ENCODE results near the gene LRP6.
"Not testable (repeated sequence)": the region's sequence is repeated elsewhere in the genome, so short reads cannot be mapped to it uniquely, and the experiment has no call there.

The LRP6 gene

DNA sequence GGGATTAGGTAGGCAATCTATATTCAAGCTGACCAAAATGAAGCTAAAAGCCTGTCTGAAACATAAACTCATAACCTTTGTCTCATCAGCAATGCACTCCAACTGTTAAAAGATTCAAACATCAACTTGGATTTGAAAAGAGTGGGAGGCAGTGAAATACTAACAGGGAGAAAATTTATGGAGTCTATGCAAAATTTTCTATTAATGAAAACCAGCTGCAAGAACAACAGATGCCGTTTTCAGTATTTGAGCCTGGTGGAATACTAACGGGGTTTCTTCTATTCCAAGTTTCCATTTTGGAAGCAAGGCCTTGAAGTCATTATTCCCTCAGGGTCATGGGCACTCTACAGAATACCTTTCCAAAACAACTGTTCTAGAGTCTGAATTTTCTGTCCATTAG, 88.3 kb downstream of the LRP6 start:
- no peak for DNase-seq

DNA sequence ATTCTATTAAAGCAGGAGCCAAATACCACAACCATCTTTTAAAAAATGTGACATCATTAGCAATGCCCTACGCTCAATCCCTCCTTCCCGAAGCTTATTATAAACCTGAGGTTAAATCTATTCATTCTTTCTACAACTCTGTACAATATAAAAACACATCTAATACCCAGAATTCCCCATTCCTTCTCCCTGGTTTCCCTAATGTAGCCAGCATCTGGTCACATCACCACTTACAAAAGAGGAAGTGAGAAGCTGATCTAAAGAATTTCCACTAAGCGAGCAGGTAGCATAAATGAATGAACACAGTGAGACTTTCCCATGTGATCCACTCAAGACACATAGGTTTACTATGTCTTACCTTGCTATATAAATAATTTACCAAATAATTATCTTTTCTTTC, 90.4 kb downstream of the LRP6 start:
- no peak for DNase-seq

DNA sequence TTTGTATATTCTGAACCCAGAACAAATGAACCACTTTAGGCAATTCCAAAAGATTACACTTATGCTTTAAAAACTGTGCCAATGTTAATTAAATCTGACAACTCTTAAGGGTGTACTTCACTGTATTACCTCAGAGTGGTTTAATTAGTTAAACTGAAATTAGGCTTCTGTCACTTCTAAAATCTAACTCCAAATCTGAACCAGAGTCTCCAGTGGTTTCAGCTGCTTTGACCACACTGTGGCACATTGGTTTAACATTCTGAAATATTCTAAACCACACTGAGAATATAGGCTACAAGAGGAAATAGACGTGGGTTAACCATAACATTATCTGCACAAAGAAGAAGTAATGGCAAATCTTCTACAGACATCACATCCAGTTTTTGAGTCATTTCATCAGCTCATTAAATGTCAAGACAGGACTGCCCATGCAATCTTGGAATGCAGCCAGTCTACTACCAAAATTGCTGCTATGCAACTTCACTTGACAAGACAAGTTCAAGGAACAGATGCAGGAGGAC, 94.8 kb downstream of the LRP6 start:
- DNase-seq = no peak

DNA sequence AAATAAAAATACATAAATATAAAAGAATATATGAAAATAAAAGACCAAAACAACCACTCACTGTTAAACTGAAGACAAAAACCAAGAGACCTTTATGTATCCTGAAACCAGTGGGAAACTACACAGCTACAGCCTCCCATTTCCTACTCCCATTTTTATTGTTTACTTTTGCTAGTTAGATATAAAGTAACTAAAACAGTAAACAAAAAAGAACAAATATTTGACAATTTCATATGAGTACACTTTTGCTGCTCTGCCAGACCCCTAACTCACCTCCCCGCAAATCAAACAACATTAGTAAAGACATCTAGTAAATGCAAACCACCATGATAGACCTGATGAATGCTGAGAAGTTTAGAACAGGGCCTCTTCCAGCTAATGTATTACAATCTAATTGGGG, 99.0 kb downstream of the LRP6 start:
- no peak for DNase-seq

DNA sequence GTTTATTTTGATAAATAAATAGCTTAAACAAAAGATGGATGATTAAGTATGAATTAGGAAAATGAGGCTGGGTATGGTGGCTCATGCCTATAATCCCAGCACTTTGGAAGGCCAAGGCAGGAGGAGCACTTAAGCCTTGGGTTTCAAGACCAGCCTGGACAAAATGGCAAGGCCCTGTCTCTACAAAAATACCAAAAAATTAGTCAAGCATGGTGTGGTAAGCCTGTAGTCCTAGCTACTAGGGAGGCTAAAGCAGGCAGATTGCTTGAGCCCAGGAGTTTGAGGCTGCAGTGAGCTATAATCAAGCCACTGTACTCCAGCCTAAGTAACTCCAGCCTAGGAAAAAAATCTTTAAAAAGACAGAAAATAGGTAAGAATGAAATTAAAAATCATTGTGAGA, 100.1 kb downstream of the LRP6 start:
- no peak for DNase-seq

DNA sequence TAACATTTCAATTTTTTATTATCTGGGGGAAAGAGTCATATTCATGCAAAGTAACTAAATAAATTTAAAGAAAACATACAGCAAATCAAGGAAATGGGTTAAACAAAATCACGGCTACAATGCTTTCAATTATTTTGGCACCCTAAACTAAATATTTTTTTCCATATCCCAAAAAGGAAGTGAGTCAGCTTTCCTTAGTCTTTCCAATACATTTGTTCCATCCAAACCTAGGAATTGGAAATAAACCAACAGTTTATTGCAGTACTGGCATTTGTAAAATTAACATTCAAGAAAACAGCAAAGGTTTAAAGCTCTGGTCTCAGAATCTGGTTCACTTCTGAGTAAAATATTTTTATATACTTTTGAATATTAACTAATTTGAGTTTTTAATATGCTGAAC, 106.9 kb downstream of the LRP6 start:
- no peak for DNase-seq

DNA sequence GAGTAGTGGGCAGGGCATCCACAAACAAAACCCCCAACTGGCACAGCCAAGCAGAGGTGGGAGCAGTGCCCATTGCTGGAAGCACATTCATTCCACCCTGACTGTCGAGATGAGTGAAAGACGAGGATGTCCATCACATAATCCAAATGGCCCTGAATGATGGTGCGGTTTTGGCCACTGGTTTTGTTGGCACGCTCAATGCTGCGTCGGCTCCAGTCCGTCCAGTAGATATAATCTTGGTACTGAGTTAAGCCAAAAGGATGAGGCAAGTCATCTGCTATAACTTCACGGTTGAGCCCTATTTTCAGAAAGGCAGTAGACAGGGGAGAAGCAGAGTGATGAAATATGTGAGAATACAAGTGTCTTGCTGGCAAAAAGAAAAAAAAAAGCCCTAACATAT, 108.0 kb downstream of the LRP6 start:
- no peak for DNase-seq

DNA sequence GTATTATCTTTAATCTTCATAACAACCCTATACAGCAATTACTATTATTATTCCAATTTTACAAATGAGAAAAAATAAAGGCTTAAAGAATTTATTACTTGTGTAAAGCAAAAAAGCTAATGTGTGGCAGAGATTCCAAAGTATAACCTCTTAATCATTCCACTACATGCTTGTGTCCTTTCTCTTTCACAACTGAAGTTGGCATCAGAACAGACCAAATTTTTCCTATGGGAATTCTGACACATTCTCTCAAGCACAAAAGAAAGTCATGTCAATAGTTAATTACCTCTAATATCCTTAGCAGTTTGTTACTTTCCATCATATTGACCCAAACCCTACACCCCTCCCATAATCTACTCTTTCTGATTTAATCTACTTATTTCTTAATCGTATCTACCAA, 109.4 kb downstream of the LRP6 start:
- DNase-seq = no peak

DNA sequence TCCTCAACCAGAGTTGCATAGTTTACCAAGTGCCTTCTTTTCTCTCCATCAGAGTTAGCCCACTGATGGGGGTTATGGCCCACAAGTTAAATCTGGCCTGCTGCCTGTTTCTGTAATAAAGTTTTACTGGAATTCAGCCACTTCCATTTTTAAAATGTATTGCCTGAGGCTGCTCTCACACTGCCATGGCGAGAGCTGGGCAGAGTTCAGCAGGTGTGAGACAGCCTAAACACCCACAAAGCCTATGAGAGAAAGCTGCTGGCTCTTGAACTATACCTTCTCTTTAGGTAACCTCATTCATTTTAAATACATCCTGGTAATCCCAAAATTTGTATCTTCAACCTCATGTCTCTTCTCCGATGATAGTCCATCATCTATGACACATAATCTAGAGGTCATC, 110.0 kb downstream of the LRP6 start:
- no peak for DNase-seq

DNA sequence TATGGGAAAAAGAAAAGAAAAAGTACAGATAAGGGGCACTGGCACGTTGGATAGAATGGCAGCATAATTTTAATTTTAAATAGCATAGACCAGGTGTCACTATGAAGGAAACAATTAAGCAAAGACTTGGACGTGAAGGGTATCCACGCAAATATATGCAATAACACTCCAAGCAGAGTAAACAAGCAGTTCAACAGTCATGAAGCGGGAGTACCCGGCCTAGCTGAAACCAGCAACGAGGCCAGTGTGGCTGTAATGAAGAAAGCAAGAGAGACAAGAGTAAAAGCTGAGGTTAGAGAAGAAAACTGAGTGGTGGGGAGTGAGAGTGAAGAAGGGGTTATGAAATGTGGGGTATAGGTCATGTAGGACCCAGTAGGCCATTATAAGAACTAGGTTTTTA, 110.7 kb downstream of the LRP6 start:
- DNase-seq = no peak

DNA sequence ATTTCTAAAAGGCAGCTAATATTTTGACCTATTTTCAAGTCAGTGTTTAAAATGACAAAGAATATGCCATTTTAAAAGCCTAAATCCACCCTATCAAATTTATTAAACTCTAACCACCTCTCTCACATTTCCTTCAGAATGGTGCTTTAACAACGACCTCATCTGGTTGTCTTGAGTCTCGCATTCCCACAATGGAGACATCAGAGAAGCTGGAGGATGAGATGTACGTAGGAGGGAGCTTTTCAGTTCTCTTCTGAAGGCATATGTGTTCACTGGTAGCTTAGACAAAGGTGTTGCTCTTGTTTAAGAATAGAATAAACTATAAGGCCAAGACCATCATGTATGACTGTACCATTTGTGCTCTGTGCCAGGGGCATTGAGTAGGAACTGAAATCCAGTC, 113.2 kb downstream of the LRP6 start:
- DNase-seq = no peak

DNA sequence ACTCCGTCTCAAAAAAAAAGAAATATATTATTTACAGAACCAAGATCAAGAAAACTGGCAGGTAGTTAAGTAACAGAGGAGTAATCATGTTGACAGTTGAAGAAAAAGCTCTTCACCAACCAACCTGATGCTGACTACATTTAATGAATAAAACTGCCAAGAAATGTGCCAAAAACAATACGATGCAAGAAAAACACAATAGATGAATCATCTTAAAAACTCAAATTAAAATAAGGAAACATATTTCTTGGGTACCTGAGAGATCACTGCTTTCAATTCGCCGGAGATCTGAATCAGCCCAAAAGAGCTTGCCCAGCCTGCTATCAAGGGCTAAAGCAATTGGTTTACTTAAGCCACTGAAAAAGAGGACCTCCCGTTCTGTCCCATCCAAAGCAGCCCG, 119.7 kb downstream of the LRP6 start:
- DNase-seq = no peak

DNA sequence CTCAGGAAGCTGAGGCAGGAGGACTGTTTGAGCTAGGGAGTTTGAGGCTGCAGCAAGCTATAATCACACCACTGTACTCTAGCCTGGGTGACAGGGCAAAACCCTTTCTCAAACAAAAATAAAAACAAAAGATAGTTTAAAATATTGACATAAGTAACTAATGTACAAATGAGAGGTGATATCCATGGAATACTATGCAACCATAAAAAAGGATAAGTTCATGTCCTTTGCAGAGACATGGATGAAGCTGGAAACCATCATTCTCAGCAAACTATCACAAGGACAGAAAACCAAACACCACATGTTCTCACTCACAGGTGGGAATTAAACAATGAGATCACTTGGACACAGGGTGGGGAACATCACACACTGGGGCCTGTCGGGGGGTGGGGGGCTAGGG, 122.3 kb downstream of the LRP6 start:
- not testable (repeated sequence) for DNase-seq

DNA sequence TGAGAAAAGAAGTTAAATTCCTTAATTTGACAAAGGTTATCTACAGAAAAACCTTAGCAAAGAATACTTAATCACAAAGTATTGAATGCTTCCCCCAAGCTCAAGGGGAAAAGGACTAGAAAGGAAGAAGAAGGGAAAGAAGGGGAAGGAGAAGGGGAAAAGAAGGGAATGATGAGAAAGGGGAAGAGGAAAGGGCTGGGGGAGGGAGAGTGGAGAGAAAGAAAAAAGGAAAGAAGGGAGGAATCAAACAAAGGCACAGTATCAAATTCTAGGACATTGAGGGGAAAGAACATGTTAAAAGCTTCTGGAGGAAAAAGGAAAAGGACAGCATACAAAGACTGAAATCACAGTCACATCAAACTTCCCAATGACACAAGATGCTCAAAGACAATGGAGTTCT, 125.8 kb downstream of the LRP6 start:
- DNase-seq = no peak

DNA sequence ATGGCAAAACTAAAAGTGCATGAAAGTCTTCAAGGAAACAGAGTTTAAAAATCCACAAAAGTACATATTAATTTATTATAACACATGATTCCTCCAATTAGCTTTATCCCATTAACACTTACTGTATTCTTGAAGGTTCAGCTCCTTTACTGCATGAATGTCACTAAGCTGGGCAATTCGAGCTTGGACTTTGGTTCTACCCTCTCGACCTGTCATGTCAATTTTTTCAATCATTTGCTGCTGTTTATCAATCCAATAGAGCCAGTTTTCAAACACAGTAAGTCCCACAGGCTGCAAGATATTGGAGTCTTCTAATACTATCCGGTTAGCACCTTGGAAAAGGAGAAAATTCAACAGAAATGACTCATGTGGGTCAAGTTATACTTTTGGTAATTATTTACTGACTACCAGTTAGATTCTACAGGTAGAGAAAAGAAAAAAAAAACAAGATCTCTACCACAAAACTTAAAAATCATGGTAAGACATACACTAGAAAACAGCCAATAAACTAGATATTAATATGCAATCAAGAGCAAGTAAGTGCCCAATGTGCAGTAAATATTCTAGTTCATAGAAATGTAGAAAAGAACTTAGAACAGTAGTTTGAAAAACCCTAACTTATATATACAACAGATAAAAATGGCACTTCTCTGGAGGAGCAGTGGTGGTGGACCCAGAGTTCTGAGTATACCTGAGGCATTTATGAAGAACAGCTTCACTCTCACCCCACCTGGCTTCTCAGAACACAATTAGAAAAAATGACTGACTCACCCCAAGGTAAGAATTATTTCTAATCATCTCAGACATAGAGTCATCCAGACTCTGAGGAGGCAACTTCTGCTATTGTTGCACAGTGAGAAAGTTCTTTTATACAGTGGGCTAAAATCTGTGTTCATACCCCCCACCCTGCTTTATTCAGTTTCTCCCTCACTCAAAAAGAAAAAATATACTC, 128.4 kb downstream of the LRP6 start:
- DNase-seq = no peak

DNA sequence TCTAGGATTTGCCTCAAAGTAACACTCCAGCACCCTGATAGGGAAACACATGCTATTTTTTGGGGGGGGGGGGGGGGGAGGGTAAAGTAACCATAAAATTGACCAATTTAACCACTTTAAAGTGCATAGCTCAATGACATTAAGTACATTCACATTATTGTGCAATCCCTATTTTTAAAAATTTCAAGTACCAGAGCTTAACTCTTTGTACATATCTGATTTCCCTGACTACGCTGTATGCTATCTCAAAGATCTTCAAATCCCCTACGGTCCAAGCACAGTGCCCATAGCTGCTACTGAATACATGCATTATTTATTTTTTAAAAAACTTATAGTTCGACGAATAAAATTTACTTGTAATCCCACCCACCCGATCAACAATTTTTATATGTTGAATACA, 133.1 kb downstream of the LRP6 start:
- no peak for DNase-seq

DNA sequence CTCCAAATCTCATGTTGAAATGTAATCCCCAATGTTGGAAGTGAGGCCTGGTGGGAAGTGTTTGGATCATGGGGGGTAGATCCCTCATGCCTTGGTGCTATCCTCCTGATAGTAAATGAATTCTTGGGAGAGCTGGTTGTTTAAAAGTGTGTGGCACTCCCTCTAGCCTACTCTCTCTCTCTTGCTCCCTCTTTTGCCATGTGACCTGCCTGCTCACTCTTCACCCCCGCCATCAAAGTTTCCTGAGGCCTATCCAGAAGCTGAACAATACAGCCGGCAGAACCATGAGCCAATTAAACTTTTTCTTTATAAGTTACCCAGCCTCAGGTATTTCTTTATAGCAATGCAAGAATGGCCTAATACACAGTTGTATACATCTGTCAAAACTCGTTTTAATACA, 133.6 kb downstream of the LRP6 start:
- no peak for DNase-seq

DNA sequence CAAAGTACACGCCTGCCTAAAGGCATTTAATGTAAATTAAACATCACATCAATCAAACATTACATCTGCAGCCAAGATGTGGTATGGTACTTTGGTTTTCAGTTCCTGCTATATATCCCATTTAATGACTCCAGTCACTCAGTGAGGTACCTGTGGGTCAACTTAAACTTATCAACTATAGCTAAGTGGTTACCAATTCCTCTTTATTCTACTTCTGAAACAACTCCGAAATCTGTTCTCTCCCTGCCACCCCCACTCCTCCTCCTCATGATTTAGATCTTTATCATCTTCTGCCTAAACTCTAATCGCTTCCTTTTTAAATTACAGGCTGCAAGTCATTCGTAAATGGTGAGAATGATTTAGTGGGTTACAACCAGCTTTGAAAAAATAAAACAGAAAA, 138.2 kb downstream of the LRP6 start:
- DNase-seq = no peak

DNA sequence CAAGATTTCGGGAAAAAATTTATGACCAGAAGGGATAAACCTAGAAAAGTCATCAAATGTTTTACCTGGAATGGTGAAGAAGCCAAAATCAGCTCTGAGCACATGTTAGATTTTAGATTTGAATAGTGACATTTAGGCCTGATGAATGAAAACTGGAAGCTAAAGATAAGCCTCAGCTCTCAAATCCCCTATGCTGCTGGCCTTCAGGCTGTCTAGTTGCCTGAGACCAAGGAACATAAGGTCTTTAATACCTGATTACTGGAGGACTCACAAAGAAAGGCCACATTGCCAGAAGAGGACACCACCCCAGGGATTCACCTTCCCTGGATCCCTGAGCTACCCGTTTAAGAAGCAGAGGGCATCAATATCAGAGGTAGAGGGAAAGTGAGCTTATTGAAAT, 139.5 kb downstream of the LRP6 start:
- no peak for DNase-seq

DNA sequence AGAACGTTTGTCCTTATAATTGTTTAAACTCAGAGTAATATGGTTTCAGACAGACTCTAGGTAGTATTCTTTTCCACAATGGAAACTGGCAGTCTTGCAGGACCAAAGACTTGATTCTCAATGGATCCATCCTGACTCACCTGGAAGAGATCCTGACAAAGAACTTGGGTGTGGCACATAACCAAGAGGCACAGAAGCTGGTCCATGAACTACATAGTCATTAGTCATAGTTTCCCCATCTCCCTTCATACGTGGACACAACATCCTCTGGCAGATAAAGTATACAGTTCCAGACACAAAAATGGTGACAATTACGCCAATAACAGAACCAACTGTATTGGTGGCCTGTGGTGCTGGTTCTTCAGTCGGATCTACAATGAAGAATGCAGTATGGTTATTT, 140.3 kb downstream of the LRP6 start:
- no peak for DNase-seq

DNA sequence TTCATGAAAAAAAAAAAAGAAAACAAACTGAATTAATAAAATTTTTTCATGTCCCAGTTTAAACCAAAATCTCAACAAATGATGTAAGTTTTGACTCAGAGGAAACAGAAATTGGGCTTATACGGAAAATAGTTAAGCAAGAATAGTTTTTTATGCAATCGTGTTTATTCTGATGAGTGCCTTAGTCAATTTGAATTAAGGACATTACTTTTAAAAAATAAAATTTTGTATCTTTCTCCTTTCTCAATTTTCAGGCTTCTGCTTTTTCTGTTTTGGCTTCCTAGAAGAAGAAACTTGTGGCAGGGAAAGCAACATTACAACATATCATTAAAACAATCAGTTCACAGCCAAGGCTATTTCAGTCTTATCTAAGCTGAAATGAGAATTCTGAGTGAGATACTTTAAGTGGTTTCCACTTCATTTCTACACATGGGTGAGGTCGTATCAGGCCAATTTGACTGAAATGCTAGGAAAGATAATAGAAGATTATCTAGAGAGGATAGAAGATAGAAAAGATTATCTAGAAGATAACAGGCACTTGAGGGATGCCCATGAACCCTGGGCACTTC, 143.7 kb downstream of the LRP6 start:
- DNase-seq = no peak

DNA sequence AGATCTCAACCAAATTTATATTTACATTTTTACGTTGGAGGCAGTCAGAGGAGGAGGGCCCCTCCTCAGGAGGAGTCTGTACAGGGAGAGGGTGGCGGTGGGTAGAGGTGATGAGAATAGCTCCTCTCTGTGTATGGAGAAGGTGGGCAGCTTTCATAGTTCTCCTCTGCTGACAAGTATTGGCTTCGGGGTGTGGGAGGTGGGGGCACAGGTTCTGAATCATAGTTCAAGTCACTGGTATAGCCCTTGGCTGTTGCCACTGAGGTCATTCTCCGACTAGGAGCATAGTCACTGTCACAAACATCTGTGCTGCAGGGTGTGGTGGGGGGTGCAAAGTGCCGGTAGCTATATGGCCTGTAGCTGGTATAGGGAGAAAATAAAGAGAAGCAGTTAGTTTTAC, 145.8 kb downstream of the LRP6 start:
- DNase-seq = no peak

DNA sequence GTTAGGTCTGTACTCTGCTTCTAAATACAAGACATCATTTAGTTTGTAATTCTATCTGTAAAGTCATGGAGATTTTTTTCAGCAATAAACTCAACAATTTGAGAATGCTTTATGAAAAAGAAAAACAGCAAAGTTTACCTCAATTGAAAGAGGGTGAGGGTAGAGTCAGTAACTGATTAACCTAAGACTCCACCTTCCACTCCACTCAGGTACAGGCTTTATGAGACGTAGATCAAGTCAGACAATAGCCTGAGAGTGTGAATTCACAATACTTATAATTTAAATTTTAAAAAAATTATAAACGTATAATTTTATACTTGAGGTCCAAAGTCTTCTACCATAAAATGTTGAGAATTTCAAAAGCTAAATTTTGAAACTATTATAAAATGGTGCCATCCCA, 150.2 kb downstream of the LRP6 start:
- DNase-seq = no peak

DNA sequence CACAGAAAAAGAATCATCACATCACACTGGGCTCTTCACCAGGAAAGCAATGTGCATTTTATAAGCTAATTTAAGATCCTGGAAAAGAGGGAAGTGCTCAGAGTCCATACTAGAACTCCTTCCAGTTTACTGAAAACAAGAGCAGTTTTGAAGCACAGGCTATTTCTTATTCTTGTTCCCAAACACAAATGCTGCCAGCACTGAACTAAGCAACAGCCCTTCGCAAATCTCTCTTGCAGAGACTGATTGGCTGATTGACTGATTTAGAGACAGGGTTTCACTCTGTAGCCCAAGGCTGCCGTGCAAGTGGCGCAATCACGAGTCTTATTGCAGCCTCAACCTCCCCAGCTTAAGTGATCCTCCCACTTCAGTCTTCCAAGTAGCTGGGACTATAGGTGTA, 151.3 kb downstream of the LRP6 start:
- no peak for DNase-seq
